DMS53 (cell line): ENCODE measurements around the gene FAM25C.
"Not testable (repeated sequence)": the region's sequence is repeated elsewhere in the genome, so short reads cannot be mapped to it uniquely, and the experiment has no call there.

Experiments
- DNase-seq: peaks from one replicate; lab custom pipeline; 2025; lab: John Stamatoyannopoulos, UW

The FAM25C gene

DNA sequence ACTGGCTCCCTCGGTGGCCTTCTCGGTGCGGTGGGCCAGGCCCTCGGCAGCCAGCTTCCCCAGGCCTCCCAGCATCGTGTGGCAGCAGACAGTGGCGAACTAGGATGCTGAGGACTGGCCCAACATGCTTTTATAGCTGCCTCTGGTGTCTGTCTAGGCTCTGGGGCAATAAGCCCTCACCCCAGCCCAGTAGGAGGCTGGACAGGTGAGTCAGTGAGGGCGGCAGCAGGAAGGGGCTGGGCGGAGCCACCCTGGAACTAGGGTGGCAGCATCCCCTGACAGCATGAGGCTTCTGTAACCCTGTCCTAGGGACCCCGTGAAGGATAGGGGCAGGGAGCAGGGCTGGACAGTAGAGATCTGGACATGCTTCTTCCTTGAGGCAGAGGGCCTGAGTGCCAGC, at the start of gene FAM25C:
TSS of gene FAM25C (minus strand) at position 101 of the 400 bp plus-strand sequence. CDS start at position 75, 26 bp downstream.
- DNase-seq: not testable (repeated sequence)

DNA sequence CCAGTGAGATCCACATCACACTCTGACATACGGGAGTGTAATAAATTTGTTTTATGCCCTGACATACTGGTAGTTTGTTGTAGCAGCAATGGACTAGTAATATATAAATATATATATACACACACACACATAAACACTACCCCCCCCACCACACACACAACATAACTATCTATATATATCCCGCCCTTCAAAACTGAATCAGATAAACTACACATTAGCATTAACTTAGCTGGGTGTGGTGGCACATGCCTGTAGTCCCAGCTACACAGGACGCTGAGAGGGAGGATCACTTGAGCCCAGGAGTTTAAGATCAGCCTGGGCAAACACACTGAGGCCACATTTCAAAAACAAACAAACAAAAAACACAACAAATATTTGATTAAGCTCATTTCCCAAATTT, 45.0 kb upstream of the FAM25C start:
- DNase-seq: not testable (repeated sequence)

DNA sequence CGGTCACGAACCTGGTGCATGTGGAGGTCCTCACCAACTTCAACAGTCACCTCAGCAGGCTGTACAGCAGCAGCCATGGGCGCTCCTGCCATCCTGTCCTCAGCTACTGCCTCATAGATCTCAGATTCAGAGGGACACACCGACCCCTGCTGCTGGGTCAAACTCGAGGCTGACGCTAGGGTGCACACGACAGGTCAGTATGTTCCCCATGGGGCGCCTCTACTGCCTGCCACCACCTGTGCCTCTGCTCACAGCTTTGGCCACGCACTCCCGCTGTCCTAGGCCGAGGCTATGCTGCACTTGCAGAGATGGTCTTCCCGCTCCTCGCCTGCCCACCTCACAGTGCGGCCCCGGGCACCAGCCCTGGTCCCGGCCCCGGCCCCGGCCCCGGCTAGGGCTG, 31.8 kb upstream of the FAM25C start:
- not testable (repeated sequence) for DNase-seq

DNA sequence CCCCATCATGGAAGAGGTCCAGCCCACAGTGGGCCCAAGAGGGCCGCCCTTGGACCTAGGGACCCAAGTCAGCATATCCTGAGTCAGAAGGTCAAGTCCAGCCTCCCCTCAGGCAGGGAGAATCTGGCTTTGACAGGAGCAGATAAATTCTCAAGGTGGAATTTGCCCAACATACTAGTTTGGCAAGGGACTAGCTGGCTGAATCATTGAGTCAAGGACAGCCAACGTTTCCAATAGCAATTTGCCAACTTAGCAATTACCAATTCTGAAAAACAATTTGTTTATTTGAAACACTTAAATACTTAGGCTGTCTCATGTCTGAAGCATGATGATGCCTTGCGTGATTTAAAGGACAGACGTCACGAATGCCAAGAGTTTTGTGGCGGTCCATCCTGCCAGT, 2.7 kb upstream of the FAM25C start:
- not testable (repeated sequence) for DNase-seq

DNA sequence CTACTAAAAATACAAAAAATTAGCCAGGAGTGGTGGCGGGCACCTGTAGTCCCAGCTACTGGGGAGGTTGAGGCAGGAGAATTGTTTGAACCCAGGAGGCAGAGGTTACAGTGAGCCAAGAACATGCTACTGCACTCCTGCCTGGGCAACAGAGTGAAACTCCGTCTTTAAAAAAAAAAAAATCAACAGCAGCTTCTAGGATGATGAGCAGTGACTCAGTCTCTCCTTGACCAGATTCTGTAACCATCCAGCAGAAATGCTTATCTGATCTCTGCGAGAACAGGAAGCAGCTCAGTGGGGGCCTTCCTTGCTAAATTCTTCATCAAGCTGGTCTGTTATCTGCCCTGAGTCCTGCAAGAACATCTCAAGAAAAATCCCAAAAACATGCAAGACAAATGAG, 5.5 kb downstream of the FAM25C start:
- not testable (repeated sequence) for DNase-seq

DNA sequence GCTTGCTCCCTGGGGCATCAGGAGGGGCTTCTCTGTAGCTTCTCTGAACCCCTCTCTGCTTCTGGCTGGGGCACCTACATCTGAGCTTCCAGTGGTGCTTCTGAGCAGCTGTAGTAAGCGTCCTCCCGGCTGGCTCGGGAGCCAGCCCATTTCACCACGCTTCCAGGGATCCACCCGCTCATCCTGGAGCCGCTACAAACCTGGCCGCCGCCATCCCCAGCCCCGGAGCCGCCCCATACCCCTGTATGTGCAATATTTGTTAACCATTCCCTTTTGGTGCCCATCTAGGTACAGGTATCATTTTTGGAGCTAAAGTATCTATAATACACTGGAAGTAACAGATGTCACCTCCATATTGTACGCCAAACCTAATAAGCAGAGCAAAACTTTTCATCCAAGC, 7.0 kb downstream of the FAM25C start:
- not testable (repeated sequence) for DNase-seq

DNA sequence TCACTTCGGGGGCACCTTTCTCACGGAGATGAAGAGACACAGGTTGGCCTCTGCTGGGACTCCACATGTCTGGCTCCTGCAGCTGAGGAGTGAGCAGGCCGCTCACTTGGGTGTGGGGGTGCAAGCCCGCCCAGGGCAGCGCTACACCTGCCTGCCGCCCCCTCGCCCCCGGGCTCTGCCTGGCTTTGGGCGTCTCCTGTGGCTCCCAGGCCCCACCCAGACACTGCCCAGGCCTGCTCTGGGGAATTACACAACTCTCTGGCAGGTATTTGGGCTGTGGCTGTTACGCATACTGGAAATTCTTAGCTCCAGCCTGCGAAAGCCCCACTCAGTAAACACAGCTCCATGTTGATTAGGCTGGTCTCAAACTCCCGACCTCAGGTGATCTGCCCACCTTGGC, 7.9 kb downstream of the FAM25C start:
- not testable (repeated sequence) for DNase-seq

DNA sequence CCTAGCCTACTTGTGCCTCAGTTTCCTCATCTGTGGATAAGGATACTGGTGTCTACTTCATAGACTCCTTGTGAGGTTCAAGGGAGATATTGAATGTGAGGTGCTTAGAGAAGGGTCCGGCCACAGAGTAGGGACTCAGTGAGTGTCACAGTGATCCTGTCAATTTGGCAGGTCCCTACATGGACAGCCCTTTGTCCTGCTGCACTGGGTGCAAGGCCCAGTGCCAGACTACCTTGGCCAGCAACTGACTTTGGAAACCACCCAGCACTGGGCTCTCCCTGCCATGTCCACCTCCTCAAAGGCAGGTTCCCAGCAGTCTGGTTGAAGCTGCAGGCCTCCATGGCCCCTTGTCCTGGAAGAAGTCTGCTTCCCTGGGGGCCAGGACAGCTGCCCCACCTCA, 9.5 kb downstream of the FAM25C start:
- DNase-seq: not testable (repeated sequence)

DNA sequence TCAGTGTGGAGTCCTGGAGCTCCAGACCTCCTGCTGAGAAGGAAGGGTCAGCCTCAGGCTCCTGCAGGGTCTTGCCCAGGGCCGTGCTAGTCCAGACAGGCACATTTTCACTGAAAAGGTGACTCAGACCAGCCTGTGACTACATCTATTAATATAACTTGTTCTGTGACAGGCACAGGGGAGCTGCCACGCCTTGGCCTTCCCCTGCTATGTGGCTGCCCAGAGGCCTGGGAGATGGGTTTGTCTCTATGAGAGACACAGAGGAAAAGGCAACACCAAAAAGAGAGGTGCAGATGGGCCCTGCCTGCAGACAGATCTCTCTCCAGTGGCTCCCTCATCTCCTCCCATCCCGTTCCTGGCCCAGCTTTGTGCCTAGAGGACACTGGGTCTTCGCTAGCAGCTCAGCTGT, 10.0 kb downstream of the FAM25C start:
- DNase-seq: not testable (repeated sequence)

DNA sequence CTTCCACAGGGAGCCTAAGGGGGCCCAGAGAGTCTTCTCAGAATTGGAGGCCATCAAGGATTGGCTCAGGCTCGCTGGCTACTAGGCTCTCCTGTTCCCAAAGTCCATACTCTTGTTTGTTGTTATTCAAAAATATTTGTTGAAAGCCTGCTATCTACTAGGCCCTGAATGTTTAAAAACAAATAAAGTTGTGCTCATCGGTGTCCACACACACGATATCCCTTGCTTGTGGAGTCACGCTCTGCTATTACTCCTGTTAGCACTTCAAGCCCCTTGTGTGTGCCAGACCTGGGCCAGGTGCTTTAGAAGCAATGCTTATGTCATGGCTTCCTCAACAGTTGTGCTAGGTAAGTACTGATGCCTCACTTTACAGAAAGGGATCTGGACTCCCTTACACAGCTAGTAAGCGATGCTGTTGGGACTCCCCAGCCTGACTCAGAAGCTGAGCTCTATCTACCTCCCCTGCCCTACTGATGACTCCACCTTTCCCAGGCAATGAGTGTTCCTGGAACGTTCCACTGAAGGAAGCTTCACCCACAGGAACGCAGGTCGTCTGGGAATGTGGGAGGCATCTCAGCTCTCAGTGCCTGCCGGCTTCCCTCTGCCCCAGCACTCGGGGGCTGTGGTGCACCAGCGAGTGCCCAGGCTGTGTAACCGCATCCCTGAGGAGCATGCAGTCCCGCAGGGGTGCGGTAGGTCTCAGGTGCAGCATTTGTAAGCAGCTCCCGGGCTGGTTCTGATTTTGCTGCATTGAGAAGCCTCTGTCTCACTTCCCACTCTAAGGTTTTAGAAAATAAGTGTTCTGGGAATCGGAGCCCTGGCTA, 10.7 kb downstream of the FAM25C start:
- DNase-seq: not testable (repeated sequence)

DNA sequence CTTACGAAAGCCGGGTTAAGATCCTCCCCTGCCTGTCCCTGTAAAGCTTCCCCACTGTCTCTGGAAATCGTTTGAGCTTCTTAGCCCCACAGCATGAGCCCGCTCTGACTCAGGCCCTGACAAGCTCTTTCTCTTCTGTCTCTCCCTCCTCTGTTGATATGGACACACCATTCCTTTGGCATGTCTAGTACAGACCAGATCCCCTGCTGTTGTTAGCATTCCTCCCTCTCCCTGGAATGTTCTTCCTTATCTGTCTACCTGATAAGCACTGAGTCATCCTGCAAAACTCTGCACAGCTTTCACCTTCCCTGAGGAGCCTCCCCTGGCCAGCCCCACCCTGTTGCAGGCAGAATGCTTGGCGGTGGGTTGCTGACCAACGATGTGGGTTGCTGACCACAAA, 11.6 kb downstream of the FAM25C start:
- not testable (repeated sequence) for DNase-seq

DNA sequence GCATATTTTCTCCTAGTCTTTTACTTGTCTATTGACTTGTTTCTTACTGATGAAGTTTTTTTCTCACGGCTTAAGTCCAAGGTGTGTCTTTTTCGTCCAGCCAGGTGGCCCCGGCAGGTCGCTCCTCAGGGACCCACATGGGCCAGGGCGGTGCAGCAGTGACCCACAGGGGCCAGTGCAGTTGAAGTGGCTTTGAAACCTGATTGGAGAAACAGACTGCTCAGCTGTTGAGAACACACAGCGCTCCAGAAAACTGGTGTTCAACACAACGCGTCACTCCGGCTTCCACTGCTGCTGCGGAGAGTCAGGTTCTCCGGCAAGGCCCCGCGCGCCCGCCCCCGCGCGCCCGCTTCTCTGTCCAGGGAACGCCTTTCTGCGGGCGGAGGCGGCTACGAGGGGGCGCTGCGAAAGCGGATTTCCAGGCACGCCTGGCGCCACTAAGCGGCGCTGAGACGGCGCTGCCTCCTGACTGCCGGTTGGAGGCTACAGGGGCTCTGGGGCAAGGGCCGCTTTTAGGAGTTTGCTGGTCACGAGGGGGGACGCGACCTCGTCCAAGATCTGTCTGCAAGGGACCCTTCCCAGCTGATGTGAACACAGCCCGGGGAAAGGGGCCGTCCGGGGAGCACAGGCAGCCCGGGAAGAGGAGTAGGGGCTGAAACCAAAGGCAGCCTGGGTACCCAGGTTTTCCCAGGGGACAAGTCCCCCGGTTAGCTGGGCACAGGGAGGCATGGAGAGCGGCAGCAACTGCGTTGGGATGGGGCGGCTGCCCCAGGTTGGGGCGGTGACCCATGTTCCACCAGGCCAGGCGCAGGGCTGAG, 13.0 kb downstream of the FAM25C start:
- peak; percentile 3 for DNase-seq

DNA sequence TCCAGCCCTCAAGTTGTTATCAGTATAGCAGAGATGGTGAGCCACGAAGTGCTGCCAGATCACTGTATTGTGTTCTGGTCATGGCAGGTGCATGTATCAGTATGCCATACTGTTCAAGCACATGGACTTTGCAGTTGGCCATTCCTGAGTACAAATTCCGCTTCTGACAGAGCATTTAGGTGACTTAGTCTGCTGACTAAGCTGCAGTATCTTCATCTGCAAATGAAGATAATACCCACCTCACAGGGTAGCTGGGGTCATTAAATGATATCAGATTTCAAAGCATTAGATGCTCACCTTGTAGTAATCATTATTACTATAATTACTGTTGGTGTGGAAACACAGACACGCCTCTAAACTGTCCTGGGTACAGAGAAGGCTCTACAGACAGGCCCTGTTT, 24.2 kb downstream of the FAM25C start:
- DNase-seq: not testable (repeated sequence)

DNA sequence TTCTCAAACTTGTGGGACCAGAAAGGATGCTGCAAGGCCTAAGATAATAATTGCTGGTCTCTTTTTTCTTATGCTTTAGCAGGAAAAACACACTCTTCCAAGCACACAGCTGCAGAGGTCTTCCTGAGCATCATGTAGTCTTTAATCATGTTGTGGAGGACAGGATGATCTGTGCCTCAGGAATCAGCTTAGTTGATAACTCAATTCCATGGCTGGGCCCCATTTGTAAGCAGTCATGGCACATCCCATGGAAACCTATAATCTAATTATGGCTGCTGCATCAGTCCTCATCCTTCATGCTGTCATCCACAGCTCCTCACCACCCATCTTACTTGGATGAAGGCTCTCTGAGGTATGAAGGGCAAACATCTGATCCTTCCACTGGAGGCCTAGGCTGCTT, 26.5 kb downstream of the FAM25C start:
- DNase-seq: not testable (repeated sequence)

DNA sequence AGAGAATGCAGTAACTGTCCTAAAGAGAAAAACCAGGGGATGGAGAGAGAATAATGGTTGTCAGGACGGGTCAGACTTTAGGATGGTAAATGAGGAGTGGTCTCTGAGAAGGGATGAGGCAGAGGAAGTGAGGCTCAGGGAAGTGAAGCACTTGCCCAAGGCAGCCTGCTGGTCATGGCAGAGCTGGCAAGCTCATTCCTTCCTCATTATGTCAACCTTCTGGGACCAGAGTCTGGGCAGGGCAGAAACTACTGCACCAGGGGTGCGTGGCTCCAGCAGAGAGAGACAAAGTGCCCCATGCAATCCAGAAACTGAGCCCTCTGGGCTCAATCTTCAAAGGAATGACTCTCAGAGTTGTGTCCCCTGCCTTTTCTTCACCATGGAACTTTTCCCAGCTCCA, 27.5 kb downstream of the FAM25C start:
- DNase-seq: not testable (repeated sequence)

DNA sequence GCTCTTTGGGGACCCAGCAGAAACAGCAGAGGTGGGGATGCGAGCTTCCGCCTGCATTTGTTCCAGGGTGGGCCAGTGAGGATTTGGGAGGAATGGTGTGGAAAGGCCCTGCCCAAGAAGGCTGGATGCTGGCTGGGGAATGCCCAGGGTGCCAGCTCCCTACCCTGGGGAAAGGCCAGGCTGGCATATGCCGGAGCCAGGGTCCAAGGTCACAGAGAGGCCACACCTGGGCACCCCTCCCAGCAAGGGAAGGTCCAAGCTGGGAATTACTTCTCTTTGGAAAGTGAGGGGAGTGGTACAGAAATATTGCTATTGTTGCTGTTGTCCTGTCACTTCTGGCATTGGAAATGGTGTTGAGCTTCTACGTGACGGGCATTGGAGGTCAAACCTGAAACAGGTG, 28.0 kb downstream of the FAM25C start:
- DNase-seq: not testable (repeated sequence)

DNA sequence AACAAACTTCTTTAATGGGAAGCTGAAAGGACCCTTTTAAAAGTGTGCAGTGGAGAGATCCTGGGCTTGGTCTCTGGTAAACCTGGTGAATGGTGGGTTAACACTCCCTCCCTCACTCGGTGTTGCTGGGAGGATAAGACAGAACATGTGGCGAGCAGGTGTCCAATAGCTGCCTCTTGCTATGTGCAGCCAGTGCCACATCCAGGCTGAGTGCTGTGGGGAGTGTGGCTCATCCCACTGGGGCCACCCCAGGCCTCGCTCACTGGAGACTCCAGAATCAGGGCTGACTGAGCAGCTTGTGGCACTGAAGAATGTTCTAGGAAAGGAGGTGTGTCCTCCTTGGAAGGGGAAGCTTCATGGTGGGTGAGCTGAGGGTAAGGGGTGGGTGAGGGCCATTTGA, 29.5 kb downstream of the FAM25C start:
- not testable (repeated sequence) for DNase-seq

DNA sequence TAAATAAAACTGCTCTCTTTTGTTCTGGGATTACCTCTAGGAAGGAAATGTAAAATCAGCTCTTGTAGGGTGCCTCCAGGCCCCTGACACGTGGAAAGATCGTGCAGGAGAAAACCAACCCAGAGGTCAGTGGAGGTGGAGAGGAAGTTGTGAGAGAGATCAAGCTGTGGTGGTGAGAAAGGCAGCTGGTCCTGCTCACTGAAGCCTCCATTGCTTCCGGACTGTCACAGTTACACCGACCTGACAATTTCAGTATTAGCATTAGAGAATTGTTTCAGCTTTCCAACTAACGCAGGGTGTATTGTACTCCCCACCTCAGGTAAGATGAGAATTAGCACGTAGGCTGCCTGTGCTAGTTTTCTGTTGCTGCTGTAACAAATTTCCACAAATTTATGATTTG, 30.6 kb downstream of the FAM25C start:
- DNase-seq: not testable (repeated sequence)

DNA sequence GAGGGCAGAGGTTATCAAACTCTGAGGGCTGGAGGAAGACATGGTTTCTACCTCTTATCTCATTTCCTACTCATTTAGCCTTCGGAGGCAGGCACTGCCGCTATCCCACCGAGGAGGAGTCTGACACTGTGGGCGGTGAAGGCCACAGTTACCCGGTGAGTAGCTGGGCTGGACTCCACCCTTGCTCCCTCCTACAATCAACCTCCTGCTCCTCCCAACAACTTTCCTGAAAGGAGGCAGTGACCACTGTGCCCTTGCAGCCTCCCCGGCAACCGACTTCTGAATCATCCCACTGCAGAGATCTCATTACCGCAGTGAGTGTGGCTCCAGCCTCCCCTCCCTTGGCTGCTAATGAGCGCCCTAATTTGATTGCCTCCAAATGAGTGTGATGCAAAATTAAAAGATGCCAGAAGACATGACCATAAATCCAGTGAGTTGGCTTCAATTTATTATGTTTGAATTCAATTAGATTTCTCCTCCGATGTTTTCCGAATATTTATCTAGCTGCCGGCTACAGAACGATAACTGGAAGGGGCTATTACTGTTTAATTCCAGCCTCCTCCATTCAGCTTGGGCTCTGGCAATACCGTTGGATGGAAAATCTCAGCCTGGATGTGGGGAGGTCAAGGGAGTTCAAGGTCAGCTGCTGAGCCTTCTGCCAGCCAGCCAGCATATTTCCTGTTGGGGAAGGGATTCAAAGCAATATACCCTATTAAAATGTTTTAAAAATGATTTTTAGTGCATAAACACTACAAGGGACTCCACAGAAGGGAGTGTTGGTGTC, 35.1 kb downstream of the FAM25C start:
- not testable (repeated sequence) for DNase-seq

DNA sequence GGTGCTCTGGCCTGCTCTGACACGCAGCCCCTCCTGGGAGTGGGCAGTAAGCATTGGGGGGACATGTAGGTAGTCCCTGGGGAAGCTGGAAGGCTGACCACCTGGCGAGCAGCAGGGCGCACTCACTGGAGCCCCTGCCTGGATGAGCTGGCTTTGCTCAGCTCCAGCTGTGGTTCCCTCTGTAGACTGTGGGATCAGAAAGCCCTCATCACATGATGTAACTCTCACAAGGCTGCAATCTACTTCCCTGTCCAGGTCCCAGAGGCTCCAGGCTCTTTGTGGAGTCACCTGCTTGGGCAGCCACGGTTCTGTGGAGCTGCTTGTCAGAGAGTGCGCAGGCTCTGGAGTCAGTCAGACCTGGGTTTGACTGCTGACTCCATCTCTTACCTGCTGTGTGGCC, 36.8 kb downstream of the FAM25C start:
- not testable (repeated sequence) for DNase-seq

DNA sequence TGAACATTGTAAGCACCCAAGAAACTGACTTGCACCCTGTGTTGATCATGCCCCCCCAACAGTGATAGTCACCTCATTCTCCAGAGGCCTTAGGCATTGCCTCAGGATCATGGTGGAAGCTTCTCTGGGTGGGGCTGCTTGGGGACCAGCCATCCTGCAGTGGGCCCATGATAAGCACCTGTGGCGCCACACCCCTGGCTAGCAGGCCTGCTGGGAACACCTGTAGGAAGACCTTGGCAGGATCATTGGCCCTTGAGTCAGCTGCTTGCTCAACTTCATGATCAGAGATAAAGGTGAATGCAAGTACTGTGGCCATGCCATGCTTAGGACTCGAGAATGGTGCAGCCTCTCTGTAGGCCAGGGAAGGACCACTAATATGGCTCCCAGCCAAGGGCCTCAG, 38.9 kb downstream of the FAM25C start:
- not testable (repeated sequence) for DNase-seq

DNA sequence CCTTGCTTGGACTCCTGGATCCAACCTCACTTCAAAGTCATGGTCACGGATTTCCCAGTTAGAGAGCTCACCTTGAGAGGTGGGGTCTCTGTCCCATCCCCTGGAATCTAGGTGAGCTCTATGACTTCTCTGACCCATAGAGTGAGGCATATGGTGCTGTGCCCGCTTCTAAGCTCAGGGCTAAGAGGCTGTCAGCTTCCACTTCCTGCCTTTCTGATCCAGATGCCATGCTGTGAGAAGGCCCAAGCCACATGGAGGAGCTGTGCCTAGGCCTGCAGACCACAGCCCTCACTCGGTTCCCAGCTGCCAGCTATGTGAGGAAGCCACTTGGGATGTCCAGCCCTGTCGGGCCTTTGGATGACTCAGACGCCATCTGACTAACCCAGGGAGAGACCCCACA, 39.9 kb downstream of the FAM25C start:
- DNase-seq: not testable (repeated sequence)
